GM10266 (cell line): ENCODE measurements around the gene DAND5.

ENCODE experiments used
- DNase-seq: peaks from one replicate; pipeline ENCODE4 v3.0.0; 2012; ENCODE audit errors: extremely low spot score
- CTCF ChIP-seq: IDR thresholded peaks from 2 replicates; pipeline ENCODE4 v1.5.1; 2012; ENCODE audit warnings: mild to moderate bottlenecking, low read depth; ENCODE audit not compliant: control insufficient read depth, insufficient read depth; ENCODE audit errors: missing control alignments

Gene DAND5

DNA sequence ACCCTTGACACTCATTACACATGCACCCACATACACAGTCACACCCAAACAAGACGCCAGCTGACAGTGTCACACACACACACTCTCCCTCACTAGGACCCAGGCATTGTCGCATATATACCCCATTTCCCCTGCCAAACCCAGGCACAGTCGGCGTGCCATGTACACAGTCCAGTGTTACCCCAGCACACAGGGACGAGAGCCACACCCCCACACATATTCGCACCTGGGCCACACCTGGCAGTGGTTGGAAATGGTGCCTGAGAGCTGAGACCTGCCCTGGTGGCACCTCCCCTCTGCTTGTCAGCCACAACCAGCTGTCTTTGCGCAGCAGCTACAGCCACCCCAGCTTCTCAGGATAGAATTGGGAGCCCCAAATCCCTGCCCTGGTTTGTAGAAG lies 34.9 kb downstream of the DAND5 start:
- DNase-seq = no peak
- no peak for TF ChIP-seq CTCF

GRCh38 chr19:13005253-13005652 lies 35.9 kb downstream of the DAND5 start:
- no peak for TF ChIP-seq CTCF
- no peak for DNase-seq

- no peak for DNase-seq
- TF ChIP-seq CTCF = no peak
These were observed 36.5 kb downstream of the DAND5 start for GRCh38 chr19:13005861-13006370.

GRCh38 chr19:13006431-13007281 lies 37.3 kb downstream of the DAND5 start:
- no peak for DNase-seq
- TF ChIP-seq CTCF = no peak

DNA sequence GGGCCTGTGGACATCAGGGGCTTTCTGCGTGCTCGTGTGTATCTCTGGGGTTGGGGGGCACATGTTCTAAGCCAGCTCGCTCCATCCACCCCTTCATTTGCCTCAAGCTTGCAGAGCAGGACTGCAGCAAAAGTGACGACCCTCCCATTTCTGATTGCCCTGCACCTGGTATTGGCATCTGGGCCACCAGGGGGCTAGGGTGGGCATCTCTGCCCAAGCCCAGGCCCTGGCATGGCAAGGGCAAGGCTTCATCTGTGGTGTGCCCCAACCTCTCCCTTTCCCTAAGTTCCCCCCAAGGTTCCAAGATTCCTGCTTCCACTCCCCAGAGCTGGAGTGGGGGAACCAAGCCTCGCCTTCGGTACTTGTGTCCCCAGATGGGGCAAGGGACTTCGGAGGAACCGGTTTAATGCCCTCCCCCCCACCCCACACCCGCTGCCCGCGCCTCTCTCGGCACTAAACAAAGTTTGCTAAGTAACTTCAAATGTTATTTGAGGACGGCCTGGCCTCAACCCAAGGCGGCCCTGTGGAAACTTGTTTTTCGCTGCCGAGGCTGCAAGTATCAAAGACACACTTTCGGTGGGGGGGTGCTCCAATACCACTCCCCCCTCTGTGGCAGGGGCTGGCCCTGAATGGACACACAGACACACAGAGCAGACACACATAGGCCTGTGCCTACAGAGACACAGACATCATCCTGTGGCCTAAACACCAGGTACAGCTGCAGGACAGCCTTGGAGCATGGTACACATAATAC lies 38.1 kb downstream of the DAND5 start:
- peak; percentile 33 for DNase-seq
- TF ChIP-seq CTCF = no peak

GRCh38 chr19:13008926-13009787 lies 39.8 kb downstream of the DAND5 start:
- no peak for TF ChIP-seq CTCF
- peak; percentile 32 for DNase-seq
